LNCaP clone FGC (cell line): ENCODE measurements around the gene INO80D.

ENCODE experiments used
- DNase-seq: peaks from one replicate; pipeline ENCODE4 v3.0.0-alpha.2; 2011; ENCODE audit warnings: low read depth
- H3K4me3 ChIP-seq: 2 replicates; pipeline ENCODE4 v1.5.1; 2011; ENCODE audit warnings: mild to moderate bottlenecking, low read depth, low read length, control low read depth
- TF ChIP-seq, protein P1 (sequence below): IDR thresholded peaks from 2 replicates; pipeline ENCODE4 v1.5.1; 2012; ENCODE audit warnings: mild to moderate bottlenecking; ENCODE audit not compliant: control insufficient read depth, insufficient read depth; ENCODE audit errors: extremely low read depth

The INO80D gene

DNA sequence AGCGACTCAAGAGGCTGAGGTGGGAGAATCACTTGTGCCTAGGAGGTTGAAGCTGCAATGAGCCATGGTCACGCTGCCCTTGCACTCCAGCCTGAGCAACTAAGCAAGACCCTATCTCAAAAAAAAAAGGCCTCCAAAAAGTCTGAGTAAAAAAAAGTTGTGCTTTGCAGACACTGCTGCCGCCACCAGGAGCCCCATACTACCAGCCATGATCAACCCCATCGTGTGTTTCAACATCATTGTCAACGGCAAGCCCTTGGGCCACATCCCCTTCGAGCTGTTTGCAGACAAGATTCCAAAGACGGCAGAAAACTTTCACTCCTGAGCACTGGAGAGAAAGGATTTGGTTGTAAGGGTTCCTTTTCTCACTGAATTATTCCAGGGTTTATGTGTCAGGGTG lies 137.1 kb downstream of the INO80D start:
- no peak for DNase-seq
- TF ChIP-seq, protein P1, sequence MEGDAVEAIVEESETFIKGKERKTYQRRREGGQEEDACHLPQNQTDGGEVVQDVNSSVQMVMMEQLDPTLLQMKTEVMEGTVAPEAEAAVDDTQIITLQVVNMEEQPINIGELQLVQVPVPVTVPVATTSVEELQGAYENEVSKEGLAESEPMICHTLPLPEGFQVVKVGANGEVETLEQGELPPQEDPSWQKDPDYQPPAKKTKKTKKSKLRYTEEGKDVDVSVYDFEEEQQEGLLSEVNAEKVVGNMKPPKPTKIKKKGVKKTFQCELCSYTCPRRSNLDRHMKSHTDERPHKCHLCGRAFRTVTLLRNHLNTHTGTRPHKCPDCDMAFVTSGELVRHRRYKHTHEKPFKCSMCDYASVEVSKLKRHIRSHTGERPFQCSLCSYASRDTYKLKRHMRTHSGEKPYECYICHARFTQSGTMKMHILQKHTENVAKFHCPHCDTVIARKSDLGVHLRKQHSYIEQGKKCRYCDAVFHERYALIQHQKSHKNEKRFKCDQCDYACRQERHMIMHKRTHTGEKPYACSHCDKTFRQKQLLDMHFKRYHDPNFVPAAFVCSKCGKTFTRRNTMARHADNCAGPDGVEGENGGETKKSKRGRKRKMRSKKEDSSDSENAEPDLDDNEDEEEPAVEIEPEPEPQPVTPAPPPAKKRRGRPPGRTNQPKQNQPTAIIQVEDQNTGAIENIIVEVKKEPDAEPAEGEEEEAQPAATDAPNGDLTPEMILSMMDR = no peak
- no peak overlapping the region for H3K4me3 ChIP-seq

DNA sequence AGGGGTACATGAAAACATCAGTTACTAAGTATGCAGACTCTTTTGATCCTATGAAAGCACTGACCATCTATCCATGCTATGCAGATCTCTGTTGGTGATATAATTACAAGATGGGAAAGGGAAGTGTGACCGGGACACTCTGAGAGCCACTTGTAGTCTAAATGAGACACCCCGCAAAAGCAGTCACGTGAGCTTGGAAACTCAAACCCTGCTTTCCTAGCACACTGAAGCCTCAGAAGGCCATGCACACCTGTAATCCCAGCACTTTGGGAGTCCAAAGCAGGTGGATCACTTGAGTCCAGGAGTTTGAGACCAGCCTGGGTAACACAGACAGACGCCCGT lies 137.5 kb downstream of the INO80D start:
- H3K4me3 ChIP-seq = no peak overlapping the region
- TF ChIP-seq, protein P1 = no peak
- no peak for DNase-seq

DNA sequence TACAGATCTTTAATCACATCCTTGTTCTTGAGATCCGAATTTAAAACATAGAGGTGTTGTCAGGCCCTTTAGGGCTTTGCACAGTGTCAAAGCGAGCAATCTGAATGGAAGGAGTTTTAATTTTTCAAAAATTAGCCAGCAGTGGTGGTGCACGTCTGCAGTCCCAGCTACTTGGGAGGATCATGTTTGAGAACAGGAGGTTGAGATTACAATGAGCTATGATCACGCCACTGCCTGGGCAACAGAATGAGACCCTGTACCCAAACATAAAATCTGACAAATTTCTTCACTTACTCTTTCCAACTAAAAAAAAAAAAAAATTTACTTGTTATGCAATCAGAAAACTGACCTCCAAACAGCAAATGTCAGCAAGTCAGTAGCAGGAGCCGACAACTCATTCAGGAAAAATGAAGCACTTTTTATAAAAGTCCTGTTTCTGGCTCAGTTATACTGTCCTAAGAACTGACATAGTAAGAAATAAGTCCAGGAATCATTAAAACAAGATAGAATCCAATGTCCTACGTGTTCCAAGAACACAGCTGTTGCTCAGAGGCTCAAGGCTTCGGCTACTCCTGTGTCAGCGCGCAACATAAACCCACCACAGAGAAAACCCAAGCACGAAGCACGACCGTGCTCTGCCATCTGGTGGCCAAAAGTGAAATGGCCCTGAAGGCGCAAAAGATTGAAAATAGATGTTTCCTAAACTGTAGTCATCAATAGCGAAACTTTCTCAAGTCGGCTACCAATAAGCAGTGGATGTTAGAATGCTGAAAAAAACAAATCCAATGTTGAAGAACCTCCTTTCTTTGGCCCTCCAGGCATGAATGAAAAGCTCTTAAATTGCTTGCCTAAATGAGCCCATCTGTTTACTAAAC lies 138.1 kb downstream of the INO80D start:
- no peak overlapping the region for H3K4me3 ChIP-seq
- TF ChIP-seq, protein P1 = peak; percentile 86
- no peak for DNase-seq

DNA sequence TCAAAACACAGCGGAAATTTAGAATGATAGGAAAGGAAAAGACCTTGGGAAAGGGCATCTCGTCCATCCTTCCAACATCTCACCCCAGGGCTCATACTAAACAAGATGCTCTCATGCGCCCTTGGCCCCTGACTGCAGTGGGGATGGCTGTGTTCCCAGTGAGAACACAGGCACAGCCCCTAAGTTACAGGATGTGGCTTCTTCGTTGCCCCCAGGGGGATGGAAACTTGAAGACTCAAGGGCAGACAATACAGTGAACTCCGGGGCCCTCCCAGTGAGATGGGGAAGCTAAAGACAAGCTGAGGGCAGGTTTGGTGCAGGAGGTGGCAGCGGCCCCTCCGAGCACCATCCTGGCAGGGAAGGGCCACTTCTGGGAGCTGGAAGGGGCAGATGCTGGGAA lies 139.7 kb downstream of the INO80D start:
- H3K4me3 ChIP-seq = no peak overlapping the region
- TF ChIP-seq, protein P1 = no peak
- no peak for DNase-seq
